GM19023 (cell line): ENCODE results near the gene SMPD4.
"Not testable (repeated sequence)": the region's sequence is repeated elsewhere in the genome, so short reads cannot be mapped to it uniquely, and the experiment has no call there.

Experiments
- ATAC-seq: cut with Tn5 transposase; IDR thresholded peaks from one replicate; pipeline ENCODE4 v1.9.1; 2021; ENCODE audit warnings: mild to moderate bottlenecking, moderate library complexity; ENCODE audit not compliant: unreplicated experiment

SMPD4 gene

DNA sequence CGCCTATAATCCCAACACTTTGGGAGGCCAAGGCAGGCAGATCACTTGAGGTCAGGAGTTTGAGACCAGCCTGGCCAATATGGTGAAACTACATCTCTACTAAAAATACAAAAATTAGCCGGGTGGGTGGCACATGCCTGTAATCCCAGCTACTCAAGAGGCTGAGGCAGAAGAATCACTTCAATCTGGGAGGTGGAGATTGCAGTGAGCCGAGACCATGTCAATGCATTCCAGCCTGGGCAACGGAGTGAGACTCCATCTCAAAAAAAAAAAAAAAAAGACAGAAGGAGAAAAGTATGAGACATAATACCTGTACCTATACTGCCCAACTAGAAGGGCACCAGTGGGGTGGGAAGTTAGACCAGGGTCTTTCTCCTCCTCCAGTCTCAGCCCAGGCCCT, 22.0 kb downstream of the SMPD4 start:
- ATAC-seq, result not testable (repeated sequence)

DNA sequence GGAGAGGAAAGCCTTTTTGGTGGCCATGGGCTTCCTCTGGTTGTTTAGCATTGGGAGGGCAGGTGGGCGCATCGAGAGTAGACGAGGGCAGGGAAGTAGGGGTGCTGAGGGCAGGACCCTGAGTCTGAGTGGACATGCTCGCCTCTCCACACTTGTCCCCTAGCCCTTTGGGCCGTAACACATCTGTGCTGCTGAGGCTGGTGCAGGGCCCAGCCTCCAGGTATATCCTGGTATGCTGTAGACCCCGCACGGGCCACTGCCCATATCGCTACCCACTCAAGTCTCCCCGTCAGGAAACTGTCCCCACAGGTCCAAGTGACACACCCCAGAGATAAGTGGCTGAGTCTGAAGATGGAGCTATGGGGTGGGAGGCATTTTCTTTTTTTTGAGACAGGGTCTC, 22.8 kb downstream of the SMPD4 start:
- no peak for ATAC-seq

DNA sequence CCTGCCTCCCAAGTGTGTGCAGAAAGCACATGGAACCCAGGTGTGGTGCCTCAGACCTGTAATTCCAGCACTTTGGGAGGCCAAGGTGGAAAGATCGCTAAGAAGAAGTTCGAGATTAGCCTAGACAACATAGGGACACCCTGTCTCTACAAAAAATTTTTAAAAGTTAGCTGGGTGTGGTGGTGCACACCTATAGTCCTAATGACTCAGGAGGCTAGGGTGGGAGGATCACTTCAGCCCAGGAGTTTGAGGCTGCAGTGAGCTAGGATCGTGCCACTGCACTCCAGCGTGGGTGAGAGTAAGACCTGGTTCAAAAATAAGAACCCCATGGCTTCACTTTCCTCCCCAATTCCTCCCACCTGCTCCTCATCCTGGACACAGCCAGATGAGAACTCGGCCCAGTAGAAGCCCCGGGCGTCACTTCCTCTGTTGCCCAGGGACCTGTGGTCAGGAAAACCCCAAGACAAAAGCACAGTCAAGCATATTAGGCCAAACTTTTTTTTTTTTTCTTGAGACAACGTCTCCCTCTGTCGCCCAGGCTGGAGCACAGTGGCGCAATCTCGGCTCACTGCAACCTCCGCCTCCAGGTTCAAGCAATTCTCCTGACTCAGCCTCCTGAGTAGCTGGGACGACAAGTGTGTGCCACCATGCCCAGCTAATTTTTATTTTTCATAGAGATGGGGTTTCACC, 23.4 kb downstream of the SMPD4 start:
- ATAC-seq, result peak; percentile 87

DNA sequence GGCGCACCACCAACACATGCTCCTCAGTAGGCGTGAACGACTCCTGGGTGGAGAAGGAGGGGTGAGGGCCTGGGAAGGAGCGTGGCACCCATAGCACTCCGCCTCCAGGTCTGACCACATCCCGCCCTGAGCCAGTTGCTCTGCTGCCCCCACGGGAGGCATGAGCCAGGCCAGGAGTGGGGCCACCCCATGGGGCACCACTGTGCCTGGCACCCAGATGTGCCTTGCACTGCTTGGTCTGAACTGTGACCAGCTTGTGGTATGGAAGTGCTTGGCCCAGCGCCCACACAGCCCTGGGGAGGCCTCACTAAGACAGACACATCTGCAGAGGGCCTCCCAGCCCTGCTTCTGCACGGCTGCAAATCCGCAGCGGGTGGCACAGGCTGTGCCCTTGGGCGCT, 24.0 kb downstream of the SMPD4 start:
- ATAC-seq, result peak; percentile 28

DNA sequence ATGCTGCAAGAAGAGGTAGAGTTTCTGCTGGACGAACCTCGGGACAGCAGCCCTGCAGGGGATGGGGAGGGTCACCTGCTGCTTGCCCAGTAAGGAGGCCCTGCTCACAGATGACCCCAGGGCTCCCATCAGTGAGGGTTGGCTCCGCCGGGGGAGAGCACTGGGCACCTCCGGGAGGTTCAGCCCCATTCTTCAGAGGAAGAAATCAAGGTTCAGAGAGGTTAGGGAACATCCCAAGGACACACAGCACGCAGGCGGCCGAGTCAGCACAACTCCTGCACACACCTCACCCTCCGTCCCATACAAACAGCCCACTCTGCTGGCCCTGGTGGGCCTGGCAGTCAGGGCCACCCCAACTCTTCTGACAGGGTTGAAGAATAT, 24.8 kb downstream of the SMPD4 start:
- ATAC-seq, result no peak

DNA sequence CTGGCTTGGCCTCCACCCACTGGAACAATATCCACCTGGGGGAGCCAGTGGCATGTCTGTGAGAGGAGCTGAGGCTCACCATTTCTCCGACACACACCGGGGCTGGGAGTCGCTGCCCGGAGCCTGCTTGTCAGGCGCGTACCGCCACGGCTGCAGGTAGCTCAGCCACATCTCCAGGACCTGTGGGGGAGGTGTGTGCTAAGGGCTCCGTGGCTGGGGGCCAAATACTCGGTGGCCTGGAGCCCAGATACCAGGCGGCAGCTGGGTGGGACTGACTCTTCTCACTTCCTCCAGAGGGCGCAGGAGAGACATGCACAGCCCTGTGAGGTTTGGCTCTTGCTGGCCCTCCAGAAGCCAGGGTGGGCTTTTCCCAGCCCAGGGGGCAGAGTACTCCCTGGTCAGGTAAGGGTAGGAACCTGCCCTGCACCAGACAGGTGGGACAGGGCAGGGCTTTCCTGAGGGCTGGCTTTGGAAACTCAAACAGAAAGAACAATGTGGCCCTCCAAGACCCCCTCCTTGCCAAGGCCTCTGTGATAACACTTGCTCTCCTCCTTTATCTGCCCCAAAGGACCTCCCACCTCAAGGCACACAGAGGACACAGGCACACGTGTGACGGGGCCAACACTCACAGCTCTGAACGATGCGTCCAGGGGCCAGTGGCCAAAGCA, 25.3 kb downstream of the SMPD4 start:
- not testable (repeated sequence) for ATAC-seq

DNA sequence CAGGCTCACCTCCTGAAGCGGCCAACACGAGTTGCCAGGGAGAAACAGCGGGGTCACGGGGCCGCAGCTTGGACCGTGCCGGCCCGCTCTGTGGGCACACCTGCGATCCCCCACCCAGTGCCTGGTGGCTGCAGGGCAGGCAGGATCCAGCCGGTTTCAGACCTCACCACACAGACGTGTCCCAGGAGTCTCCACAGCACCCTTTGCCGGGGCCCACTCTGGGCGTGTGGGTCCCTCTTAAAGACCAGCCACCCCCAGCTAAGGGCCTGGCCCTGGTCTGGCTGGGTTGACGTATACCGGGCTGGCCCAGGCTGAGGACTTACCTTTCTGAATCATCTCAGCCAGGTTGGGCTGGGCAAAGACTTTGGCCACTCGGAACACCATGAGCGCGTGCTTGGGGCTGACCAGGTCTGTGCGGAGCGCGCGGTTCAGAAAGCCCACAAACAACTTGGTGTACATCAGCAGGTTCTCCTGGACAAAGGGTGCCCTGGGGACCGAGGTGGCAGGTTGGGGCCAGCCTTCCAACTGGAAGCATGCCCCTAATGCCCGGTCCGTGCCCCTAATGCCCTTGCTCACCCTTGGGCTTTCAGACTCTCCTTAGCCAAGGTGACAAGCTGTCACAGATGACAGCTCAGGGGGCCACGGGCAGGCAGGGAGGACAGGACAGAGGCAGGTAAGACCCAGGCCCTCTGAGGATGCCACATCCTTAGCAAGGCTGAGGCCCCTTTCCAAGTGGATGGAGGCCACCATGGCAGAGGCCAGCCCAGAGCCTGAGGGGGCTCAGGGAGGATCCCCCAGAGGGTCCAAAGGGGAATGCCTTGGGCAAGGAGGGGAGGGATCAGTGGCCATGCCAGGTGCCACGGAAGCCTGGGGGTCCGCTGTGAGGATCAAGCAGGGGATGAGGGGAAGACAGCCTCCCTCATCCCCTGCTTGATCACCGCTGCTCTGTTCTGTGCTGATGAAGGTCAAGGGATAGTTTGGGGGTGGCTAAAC, 26.3 kb downstream of the SMPD4 start:
- ATAC-seq, result no peak

DNA sequence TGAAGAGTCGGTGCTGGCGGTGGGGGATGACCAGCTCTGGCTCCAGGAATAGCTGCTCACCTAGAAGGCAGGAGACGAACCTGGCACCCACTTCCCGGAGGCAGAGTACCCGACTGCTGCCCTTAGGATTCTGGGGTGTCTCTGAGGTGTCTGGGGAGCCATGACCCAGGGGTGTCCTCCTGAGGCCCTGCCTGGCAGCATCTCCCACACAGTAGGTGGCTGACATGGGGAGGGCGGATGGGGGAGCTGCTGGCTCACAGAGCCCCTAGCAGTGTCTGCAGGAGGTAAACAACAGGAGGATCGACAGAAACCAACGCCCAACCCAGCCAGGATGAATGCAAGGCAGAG, 27.0 kb downstream of the SMPD4 start:
- not testable (repeated sequence) for ATAC-seq

DNA sequence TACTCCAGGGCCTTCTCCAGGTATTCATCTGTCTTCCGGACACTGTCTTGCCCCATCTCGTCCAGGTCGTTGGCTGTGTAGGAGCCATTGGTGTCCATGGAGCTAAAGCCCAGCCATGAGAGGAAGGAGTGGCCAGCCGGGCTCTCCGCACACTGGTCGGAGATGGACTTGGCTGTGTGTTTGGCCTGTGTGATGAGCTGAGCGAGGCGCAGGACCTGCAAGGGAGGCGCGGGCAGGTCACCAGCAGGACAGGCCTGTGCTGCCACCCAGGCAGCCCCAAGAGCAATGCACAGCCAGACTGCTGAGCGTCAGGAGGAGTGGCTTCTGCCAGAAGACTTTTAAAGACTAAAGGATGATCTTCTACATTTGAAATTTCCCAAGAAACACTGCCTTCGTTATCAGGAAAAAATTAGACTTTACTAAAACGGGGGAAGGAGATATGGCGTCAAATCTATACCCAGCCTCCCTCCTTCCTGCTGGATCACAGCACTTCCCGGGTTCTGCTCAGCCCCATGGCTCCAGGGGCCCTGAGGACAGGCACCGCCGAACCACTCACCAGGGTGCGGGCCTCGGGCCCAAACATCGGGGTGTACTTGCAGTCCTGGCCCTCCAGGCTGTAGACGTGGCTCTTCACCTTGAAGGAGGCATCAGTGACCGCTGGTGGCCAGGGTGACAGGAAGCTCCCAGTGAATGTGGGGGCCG, 27.5 kb downstream of the SMPD4 start:
- not testable (repeated sequence) for ATAC-seq

DNA sequence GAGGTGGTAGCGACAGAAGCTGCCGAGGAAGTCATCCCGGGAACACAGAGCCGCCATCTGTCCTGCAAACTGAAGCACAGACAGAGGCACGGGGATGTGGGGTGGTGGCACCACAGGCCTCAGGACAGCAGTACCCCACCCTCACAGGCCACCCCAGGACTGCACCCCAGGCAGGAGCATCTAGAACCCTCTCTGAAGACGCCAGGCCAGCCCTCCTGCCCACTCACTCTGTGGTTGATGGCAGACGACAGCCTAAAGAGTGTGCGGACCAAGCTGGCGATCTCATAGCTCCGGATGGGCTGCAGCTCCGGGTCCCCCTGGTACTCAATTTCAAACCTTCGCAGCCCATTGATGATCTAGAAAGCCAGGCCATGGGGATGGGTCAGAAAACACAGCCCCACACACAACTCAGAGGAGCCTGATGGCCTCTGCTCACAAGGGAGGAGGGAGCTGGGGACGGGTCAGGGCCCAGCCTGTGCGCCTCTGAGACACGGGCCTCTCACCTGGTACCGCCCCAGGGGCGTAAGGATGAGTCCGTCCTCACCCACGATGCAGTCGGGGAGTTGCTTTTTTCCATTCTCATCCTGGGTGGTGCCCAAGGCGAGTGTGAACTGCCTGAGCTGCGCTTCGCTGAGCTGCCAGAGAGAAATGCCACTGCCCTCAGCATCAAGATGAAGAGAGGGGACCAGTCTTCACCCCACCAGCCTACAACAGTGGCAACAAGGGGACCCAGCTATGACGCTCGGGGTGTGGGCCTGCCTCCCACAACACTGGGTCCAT, 28.4 kb downstream of the SMPD4 start:
- no peak for ATAC-seq

DNA sequence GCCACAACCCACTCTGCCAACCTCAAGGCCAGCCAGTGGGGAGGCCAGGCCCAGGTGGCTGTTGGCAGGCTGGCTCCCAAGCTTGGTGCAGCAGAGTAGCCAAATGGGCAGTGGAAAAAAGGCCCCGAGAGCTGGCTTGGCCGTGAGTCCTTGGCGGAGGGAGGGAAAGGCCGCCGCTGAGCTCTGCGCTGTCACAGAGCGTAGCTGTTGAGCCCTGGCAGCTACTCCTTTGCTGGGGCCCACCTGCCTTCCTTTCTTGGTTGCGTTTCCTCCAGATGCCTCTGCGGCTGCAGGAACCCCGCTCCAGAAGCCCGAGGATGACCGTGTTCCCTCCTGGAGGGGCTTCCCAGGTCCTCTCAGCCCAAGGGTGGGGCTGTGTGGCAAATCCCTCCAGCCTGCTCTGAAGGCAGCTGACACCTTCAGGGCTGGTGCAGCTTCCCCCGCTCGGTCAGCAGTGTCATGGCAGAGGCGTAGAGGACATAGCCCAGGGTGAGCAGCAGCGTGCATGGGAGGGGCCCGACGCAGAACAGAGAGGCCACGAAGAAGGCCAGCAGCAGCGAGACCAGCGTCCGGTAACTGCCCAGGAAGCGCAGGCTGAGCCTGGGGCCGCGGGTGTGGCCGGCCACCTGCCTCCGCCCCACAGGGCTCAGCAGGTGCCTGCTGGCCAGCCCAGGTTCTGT, 29.1 kb downstream of the SMPD4 start:
- ATAC-seq, result not testable (repeated sequence)

DNA sequence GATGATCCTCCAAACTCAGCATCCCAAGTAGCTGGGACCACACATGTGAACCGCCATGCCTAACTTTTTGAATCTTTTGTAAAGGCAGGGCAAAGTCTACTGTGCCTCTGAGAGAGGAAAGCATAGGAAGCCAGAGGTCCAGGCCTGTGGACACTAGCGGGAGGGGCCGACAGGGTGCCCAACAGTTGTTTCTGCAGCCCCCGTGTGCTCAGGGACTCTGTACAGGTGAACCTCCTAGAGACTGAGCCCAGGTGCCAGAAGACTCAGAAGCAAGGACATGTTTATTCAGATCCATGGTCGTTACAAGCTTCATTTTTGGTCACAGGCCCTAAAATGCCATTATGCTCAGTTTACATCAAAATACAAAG, 30.3 kb downstream of the SMPD4 start:
- ATAC-seq, result not testable (repeated sequence)

DNA sequence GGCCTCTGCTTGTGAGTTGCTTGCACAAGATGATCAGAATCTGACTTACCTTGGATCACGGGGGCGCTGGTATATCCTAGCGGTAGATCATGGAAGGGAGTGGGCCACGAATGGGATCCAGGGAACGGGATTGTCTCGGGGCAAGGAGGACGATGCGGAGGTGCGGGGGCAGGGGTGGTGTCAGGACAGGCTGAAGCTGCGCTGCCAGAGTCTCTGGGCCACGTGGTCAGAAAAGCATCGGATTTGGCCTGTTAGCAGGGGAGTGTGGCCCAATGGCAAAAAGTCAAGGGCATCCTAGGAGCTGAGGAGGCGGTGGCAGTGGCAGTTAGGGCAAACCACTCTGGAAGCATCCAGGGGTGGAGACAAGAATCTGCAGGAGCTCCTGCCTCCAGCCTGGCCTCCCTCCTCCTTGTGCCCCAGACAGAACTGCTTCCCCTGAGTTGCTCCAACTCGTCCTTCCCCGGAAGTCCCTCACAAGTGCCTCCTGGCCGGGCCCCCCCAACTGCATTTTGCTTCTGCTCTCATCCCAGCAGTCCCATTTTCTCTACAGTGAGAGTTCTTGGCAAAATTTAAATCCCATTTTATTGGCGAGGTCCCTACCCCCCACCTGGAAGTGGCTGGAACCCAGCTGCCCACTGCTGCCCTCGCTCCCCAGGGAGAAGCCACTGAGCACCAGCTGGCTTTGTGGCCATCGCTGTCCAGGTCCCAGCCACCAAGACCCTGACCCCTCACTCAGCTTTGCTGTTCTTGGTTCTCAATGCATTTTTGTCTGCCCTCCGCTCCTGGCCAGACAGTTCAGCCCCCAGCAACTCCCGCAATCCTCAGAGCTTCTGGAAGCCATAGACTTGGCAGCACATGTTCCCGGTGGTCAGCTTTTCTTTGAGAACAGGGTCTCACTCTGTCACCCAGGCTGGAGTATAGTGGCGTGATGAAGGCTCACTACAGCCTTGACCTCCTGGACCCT, 30.9 kb downstream of the SMPD4 start:
- no peak for ATAC-seq

DNA sequence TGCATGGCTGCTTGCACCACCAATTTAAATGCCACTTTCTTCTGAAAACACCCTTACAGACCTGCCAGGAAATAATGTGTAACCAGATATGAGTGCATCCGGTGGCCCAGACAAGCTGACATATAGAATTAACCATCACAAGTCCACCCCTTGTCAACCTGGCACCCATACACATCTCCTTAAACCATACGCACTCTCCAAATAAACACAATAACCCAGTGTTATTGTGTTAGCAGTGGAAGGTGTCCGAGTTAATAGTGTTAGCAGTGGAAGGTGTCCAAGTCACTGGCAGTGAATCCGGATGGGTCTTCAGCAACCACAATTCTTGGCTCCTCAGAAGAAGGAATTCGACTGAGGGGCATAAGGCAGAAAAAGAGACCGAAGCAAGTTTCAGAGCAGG, 32.9 kb downstream of the SMPD4 start:
- ATAC-seq, result not testable (repeated sequence)

DNA sequence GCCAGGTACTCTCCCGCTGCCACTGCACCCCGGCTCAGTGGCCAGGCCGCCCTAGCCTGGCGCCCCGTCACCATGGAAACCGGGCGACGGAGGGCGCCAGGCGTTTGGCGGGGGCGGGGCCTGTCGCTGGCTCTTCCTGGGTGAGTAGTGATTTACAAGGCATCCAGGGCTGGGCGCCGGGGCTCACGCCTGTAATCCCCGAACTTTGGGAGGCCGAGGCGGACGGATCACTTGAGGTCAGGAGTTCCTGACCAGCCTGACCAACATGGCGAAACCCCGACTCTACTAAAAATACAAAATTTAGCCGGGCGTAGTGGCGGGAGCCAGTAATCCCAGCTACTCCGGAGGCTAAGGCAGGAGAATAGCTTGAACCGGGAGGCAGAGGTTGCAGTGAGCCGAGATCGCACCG, 36.4 kb downstream of the SMPD4 start, which contains the start of gene CCDC74B:
Gene CCDC74B, minus strand, starts transcription at position 107 of the 409 bp plus-strand sequence. CDS start 116 bp downstream, outside the sequence.
- peak; percentile 82 for ATAC-seq

DNA sequence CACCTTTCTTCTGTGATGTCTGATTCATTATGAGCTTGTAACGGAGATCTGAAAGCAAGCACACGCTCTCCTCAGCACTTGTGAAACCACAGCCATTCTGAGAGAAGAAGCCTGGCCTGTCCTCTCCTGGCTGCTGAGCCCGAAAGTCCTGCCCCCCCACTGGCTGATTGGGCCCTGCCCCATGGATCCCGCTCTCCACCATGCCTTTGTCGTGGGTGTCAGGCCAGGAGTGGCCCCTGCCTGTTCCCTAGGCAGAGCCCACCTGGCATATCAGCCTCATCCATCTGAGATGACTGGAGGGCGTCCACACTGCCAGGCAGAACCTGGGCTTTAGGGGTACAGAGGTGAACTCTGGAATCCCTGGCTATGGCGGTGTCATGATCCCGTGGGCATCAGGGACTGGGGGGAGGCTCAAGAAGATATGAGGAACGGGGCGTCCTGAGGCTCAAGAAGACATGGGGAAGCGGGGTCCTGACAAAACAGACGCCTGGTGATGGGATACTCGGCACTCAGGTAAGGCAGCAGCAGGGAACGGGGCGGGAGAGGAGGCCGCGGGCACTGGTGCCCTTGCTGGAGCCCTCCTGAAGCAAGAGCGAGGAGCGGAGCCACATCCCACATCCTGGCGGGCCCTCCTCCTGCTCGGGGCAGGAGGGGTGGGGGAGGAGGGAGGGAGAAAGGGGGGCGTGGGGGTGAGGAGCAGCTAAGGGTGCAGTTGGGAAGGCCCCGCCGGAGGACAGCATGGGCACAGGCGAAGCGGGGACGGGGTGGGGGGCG, 37.9 kb downstream of the SMPD4 start:
- not testable (repeated sequence) for ATAC-seq

DNA sequence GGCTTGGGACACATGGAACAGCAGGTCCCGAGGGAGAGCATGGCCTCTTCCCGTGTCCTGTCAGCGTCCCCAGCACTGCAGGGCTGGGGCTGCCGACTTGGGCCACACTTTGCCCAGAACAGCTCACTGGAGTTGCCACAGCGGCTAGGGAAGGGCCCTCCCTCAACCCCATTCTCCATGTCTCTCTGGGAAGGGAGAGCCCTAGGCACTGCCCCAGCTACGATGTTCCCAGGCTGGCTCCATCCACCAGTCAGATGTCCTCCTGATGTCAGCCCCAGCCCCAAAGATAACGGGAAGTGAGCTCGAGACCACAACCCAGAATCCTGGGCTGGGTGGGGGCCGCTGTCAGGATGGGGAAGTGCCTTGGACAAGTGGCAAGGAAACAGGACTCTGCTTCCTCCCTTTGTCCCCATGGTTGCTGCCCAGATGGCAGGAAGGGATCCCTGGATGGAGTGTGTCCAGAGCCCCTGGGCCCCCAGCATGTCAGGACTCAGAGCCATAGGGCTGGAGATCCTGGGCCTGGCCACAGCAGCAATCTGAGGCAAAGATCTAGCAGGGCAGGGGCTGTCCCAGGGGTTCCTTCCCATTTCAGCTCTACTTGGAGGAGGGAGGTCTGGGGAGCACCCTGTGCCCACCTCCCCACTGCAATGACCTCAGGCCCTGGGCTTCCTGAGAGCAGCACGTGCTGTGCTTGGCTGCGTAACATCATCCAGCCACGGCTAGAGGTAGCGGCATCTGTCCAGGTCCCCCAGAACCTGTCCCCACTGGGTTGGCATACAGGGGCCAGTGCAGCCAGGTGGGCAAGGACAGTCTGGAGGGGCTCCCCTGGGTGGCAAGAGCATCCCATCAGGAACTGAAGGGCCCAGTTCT, 38.8 kb downstream of the SMPD4 start:
- ATAC-seq, result not testable (repeated sequence)
